Measurements from ENCODE around the gene MRM3.
"Not testable (repeated sequence)": the region's sequence is repeated elsewhere in the genome, so short reads cannot be mapped to it uniquely, and the experiment has no call there.

Gene MRM3

DNA sequence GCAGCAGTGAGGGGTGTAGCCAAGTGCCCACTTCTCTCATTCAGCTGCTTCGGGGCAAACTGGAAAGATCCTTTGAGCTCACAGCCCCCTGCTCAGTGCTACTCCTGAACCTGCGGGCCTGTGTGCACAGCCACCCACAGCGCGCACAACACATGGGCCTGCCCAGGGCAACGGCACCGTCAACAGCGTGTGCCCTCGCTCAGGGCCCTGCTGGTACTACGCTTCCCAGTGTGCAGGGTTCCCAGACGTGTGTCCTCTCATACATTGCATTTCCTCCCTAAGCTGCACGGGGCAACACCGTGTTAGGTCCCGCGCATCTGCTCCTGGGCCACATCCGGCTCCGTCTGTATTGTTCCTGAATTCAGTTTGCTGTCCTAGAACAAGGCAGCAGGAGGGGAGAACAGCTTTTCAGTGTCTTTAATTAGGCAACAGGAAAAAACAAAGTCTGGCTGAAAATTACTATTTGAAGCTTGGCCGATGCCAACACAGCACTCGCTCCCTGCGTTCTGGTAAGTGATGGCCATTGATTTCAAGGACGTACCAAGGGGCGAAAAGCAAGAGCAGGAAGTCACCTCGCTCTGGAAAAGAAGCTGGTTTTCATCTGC lies 15.2 kb downstream of the MRM3 start:
- H3K9me3 ChIP-seq (ENCODE audit: control insufficient read depth, insufficient read depth, low read depth, low read length), result no peaks in the 10 kb centered on the region
- no peak overlapping the region for H3K27ac ChIP-seq (ENCODE audit: low read depth, low read length)
- no peak overlapping the region for H3K4me3 ChIP-seq (ENCODE audit: low read depth, low read length)
- peaks cover 50% of the 10 kb centered on the region for H3K36me3 ChIP-seq (ENCODE audit: control insufficient read depth, insufficient read depth, low read length)
- H3K4me1 ChIP-seq (ENCODE audit: control insufficient read depth, insufficient read depth, low read length), result peaks cover 4% of the 10 kb centered on the region; the same call in 1 of the 2 replicates
- no peaks in the 10 kb centered on the region for H3K27me3 ChIP-seq (ENCODE audit: control insufficient read depth, insufficient read depth, low read length)
- no peak overlapping the region for H3K9ac ChIP-seq (ENCODE audit: low read length)

DNA sequence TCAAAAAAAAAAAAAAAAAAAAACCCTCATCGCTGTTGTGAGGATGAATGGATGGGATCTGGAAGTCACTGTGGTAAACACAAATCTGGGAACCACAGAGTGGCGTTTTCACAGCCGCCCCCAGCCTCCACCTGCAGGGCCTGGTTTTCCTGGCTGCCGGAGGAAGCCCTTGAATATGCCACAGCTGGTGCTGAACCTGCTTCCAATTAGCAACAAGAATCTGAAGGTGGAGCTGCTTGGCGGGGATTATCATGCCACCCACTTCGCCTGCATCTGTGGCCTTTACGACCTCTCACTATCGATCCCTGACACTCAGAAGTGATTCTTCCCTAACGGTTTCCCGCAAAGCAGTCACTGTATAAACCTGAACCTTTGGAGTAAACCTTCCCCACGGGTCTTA lies 16.1 kb downstream of the MRM3 start:
- no peaks in the 10 kb centered on the region for H3K9me3 ChIP-seq (ENCODE audit: control insufficient read depth, insufficient read depth, low read depth, low read length)
- H3K9ac ChIP-seq (ENCODE audit: low read length), result no peak overlapping the region
- no peaks in the 10 kb centered on the region for H3K27me3 ChIP-seq (ENCODE audit: control insufficient read depth, insufficient read depth, low read length)
- H3K4me1 ChIP-seq (ENCODE audit: control insufficient read depth, insufficient read depth, low read length), result peaks cover 4% of the 10 kb centered on the region; the same call in 1 of the 2 replicates
- H3K36me3 ChIP-seq (ENCODE audit: control insufficient read depth, insufficient read depth, low read length), result peaks cover 52% of the 10 kb centered on the region
- H3K4me3 ChIP-seq (ENCODE audit: low read depth, low read length), result no peak overlapping the region
- no peak overlapping the region for H3K27ac ChIP-seq (ENCODE audit: low read depth, low read length)

DNA sequence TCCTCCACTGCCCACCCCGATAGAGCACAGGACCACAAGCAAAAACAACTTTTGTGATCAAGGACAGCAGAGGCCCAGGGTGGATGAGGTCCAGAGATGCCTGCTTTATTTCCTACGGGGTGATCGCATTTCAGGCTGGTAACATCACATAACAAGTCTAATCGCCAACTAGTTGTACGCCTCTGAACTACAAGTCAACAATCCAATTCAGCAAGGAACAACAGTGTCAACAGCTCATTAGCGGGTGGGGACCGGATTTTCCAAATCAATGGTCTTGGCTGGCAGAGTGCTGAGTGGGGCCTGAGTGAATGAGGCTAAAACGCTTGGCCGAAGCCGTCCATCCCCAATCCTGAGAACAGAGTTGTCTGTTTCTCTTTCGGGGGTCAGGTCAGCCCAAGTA lies 17.1 kb downstream of the MRM3 start:
- Histone ChIP-seq H3K4me3 (ENCODE audit: low read depth, low read length) (no peak overlapping the region), H3K36me3 (ENCODE audit: control insufficient read depth, insufficient read depth, low read length) (peaks cover 60% of the 10 kb centered on the region), H3K9ac (ENCODE audit: low read length) (no peak overlapping the region), H3K27ac (ENCODE audit: low read depth, low read length) (no peak overlapping the region), H3K4me1 (ENCODE audit: control insufficient read depth, insufficient read depth, low read length) (peaks cover 11% of the 10 kb centered on the region; the same call in 1 of the 2 replicates), H3K27me3 (ENCODE audit: control insufficient read depth, insufficient read depth, low read length) (no peaks in the 10 kb centered on the region), H3K9me3 (ENCODE audit: control insufficient read depth, insufficient read depth, low read depth, low read length) (no peaks in the 10 kb centered on the region)

- Histone ChIP-seq H3K36me3 (ENCODE audit: control insufficient read depth, insufficient read depth, low read length) (peaks cover 68% of the 10 kb centered on the region), H3K4me1 (ENCODE audit: control insufficient read depth, insufficient read depth, low read length) (peaks cover 12% of the 10 kb centered on the region; the same call in 1 of the 2 replicates), H3K4me3 (ENCODE audit: low read depth, low read length) (no peak overlapping the region), H3K9ac (ENCODE audit: low read length) (no peak overlapping the region), H3K27me3 (ENCODE audit: control insufficient read depth, insufficient read depth, low read length) (no peaks in the 10 kb centered on the region), H3K9me3 (ENCODE audit: control insufficient read depth, insufficient read depth, low read depth, low read length) (no peaks in the 10 kb centered on the region), H3K27ac (ENCODE audit: low read depth, low read length) (no peak overlapping the region)
Observed at GRCh38 chr17:800446-801242, 18.5 kb downstream of the MRM3 start.

GRCh38 chr17:801660-802059 lies 19.5 kb downstream of the MRM3 start:
- Histone ChIP-seq H3K27me3 (ENCODE audit: control insufficient read depth, insufficient read depth, low read length) (no peaks in the 10 kb centered on the region), H3K9me3 (ENCODE audit: control insufficient read depth, insufficient read depth, low read depth, low read length) (no peaks in the 10 kb centered on the region), H3K4me1 (ENCODE audit: control insufficient read depth, insufficient read depth, low read length) (peaks cover 12% of the 10 kb centered on the region; the same call in 1 of the 2 replicates), H3K36me3 (ENCODE audit: control insufficient read depth, insufficient read depth, low read length) (peaks cover 61% of the 10 kb centered on the region), H3K4me3 (ENCODE audit: low read depth, low read length) (no peak overlapping the region), H3K9ac (ENCODE audit: low read length) (no peak overlapping the region), H3K27ac (ENCODE audit: low read depth, low read length) (no peak overlapping the region)

DNA sequence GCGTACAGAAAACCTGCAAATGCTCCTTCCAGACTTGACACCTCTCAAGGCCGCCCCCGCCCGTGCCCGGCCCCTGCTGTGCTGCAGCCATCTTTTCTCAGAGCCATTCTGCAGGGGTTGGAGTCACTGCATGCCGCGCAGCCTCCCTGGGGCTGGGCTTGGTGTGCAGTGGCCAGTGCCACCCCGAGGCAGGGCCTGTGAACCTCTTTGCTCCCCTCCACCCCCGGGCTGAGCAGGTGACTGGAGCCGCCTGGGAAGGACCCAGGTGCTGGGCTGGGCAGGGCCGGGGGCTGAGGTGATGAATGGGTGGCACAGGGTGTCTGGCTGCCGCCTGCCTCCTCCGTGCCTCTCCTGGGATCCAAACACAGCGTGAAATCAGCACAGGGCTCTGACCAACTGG lies 20.3 kb downstream of the MRM3 start:
- Histone ChIP-seq H3K9me3 (ENCODE audit: control insufficient read depth, insufficient read depth, low read depth, low read length) (no peaks in the 10 kb centered on the region), H3K4me1 (ENCODE audit: control insufficient read depth, insufficient read depth, low read length) (peaks cover 12% of the 10 kb centered on the region; the same call in 1 of the 2 replicates), H3K27me3 (ENCODE audit: control insufficient read depth, insufficient read depth, low read length) (no peaks in the 10 kb centered on the region), H3K36me3 (ENCODE audit: control insufficient read depth, insufficient read depth, low read length) (peaks cover 57% of the 10 kb centered on the region), H3K9ac (ENCODE audit: low read length) (no peak overlapping the region), H3K27ac (ENCODE audit: low read depth, low read length) (no peak overlapping the region), H3K4me3 (ENCODE audit: low read depth, low read length) (no peak overlapping the region)

- Histone ChIP-seq H3K27me3 (ENCODE audit: control insufficient read depth, insufficient read depth, low read length) (no peaks in the 10 kb centered on the region), H3K27ac (ENCODE audit: low read depth, low read length) (no peak overlapping the region; the same call in 1 of the 2 replicates), H3K4me3 (ENCODE audit: low read depth, low read length) (no peak overlapping the region), H3K9ac (ENCODE audit: low read length) (peak overlapping the region; percentile 31), H3K4me1 (ENCODE audit: control insufficient read depth, insufficient read depth, low read length) (peaks cover 12% of the 10 kb centered on the region; the same call in 1 of the 2 replicates), H3K36me3 (ENCODE audit: control insufficient read depth, insufficient read depth, low read length) (peaks cover 57% of the 10 kb centered on the region), H3K9me3 (ENCODE audit: control insufficient read depth, insufficient read depth, low read depth, low read length) (no peaks in the 10 kb centered on the region)
Observed at GRCh38 chr17:802901-803881, 21.0 kb downstream of the MRM3 start.

DNA sequence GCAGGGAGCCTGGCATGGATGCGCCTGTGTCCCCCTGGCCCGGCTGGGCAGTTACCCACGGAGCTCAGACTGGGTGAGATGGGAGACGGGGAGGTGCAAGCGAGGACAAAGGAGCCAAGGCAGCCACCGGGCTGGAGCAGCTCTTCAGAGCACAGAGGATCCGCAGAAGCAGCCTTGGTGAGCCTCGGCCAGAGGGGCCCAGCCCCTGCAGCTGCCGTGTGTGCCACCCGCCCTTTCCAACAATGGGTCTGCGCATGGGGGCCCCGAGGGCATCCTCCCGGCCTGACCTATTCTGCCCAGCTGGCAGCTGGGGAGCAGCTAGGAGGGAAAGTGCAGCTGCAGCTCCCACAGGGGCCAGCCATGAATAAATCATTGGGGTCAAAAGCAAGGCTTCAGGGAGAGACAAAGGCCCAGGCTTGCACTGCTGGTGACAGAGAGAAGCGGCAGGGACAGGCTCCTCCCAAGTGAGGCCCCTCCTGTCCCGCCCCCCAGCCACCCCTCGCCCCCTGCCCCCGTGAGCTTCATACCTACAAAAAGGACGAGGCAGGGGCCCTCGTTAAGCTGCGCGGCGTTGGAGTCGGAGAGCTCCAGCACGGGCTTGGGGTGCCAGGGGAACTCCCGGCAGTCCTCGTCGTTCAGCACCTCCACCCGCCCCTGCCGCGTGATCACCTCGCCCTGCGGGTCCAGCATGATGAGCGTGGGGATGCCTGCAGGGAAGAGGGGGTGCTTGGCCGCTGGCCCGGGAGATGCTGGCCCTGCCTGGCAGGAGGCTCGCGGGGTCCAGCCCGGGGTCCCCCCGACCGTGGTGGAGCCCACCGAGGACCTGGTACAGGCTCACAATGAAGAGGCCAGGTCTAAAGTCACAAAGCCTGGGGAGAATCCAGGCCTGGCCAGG lies 22.6 kb downstream of the MRM3 start:
- peaks cover 57% of the 10 kb centered on the region for H3K36me3 ChIP-seq (ENCODE audit: control insufficient read depth, insufficient read depth, low read length)
- H3K9ac ChIP-seq (ENCODE audit: low read length), result no peak overlapping the region
- no peak overlapping the region for H3K4me3 ChIP-seq (ENCODE audit: low read depth, low read length)
- H3K27me3 ChIP-seq (ENCODE audit: control insufficient read depth, insufficient read depth, low read length), result no peaks in the 10 kb centered on the region
- peak overlapping the region; percentile 71; the same call in 1 of the 2 replicates for H3K27ac ChIP-seq (ENCODE audit: low read depth, low read length)
- H3K9me3 ChIP-seq (ENCODE audit: control insufficient read depth, insufficient read depth, low read depth, low read length), result no peaks in the 10 kb centered on the region
- peaks cover 12% of the 10 kb centered on the region; the same call in 1 of the 2 replicates for H3K4me1 ChIP-seq (ENCODE audit: control insufficient read depth, insufficient read depth, low read length)

- not testable (repeated sequence) for H3K4me3 ChIP-seq (ENCODE audit: low read depth, low read length); H3K9ac ChIP-seq (ENCODE audit: low read length); H3K9me3 ChIP-seq (ENCODE audit: control insufficient read depth, insufficient read depth, low read depth, low read length); H3K27ac ChIP-seq (ENCODE audit: low read depth, low read length); H3K27me3 ChIP-seq (ENCODE audit: control insufficient read depth, insufficient read depth, low read length)
- Histone ChIP-seq H3K4me1 (ENCODE audit: control insufficient read depth, insufficient read depth, low read length) (peaks cover 12% of the 10 kb centered on the region; the same call in 1 of the 2 replicates), H3K36me3 (ENCODE audit: control insufficient read depth, insufficient read depth, low read length) (peaks cover 53% of the 10 kb centered on the region)
Observed at GRCh38 chr17:805886-806285, 23.7 kb downstream of the MRM3 start.

DNA sequence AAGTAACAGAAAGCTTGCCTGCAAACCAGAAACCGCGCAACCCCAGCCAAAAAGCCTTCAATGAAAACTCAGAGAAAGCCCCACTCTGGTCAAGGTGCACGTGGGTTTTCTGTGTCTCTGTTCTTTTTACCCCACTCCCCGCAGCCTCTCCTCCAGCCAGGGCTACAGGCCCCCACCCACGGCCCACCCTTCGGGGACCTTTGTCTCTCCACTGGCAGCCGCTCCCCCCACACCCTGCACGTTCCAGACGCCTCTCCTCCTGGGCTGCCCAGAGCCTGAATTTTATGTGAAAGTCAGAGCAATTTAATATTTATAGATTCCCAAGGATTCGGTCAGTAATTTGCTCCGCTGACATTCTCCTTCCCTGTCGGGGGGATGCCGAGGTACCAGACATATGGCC lies 24.2 kb downstream of the MRM3 start:
- no peak overlapping the region for H3K9ac ChIP-seq (ENCODE audit: low read length)
- H3K36me3 ChIP-seq (ENCODE audit: control insufficient read depth, insufficient read depth, low read length), result peaks cover 50% of the 10 kb centered on the region
- no peaks in the 10 kb centered on the region for H3K9me3 ChIP-seq (ENCODE audit: control insufficient read depth, insufficient read depth, low read depth, low read length)
- H3K4me1 ChIP-seq (ENCODE audit: control insufficient read depth, insufficient read depth, low read length), result peaks cover 12% of the 10 kb centered on the region; the same call in 1 of the 2 replicates
- H3K4me3 ChIP-seq (ENCODE audit: low read depth, low read length), result no peak overlapping the region
- H3K27ac ChIP-seq (ENCODE audit: low read depth, low read length), result no peak overlapping the region
- no peaks in the 10 kb centered on the region for H3K27me3 ChIP-seq (ENCODE audit: control insufficient read depth, insufficient read depth, low read length)

All from HUES6 (cell line).